Measurements from ENCODE around the gene TXNDC2.

GRCh38 chr18:9933865-9934264, 48.1 kb downstream of the TXNDC2 start:
- TF ChIP-seq CTCF (IDR thresholded peaks at IDR 0.05; ENCODE audit: insufficient read depth, low read depth, low read length) (no peak), EZH2 (IDR thresholded peaks at IDR 0.05; ENCODE audit: insufficient read depth, low read length) (no peak)

Measured in astrocyte (in vitro differentiated cells and primary cell).